GM19239 (cell line): ENCODE results near the gene DNAH3.
"Not testable (repeated sequence)": the region's sequence is repeated elsewhere in the genome, so short reads cannot be mapped to it uniquely, and the experiment has no call there.

Source experiments
- DNase-seq: peaks from one replicate; pipeline ENCODE4 v3.0.0; 2011; ENCODE audit warnings: low spot score; ENCODE audit not compliant: insufficient read length
- FAIRE-seq: peaks from 2 replicates; lab custom pipeline; 2011; peaks lifted over from hg19 to GRCh38; lab: Jason Lieb, UNC

DNAH3 gene

GRCh38 chr16:21033704-21034103, 116.9 kb downstream of the DNAH3 start:
- DNase-seq (no peak), FAIRE-seq (no peak)

DNA sequence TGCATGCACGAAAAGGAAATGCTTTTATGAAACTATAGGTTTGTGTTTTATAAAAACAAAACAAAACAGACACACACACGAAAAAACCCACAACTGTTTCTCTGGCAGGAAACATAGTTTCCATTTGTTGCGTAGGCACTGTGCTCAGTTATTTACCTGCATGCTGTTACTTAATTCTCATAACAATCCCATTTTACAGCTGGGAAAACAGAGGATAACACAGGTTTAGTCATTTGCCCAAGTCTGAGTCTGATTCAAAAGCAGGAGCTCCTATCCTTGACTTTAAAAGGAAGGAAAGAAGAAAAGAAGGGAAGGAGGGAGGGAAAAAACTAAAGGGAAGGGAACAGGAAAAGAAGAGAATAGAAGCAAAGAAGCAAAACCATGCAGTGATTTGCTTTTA, 117.4 kb downstream of the DNAH3 start:
- DNase-seq, result no peak
- FAIRE-seq, result no peak

- FAIRE-seq (no peak), DNase-seq (no peak)
Measured at GRCh38 chr16:21028728-21029127, 121.9 kb downstream of the DNAH3 start.

DNA sequence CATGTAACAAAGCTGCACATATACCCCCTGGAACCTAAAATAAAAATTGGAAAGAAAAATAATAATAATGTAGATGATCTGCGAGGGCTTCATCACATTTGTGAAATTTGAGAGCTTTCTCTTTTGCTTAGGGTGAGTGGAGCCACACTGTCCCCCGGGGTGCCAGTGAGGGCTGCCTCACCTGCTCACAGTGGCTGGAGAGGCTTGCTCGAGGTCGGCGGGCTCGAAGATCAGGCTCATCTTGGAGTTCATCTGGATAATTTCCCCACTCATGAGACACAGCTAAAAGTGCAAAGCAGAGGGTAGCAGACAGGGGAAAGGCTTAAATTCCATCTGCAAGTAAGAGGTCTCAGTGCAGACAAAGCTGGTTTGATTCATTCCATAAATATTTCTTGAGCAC, 123.8 kb downstream of the DNAH3 start:
- DNase-seq (no peak), FAIRE-seq (no peak)

GRCh38 chr16:21023509-21024202, 127.0 kb downstream of the DNAH3 start:
- no peak for FAIRE-seq
- no peak for DNase-seq

- FAIRE-seq, result no peak
- no peak for DNase-seq
Measured at GRCh38 chr16:21021316-21021715, 129.3 kb downstream of the DNAH3 start.

DNA sequence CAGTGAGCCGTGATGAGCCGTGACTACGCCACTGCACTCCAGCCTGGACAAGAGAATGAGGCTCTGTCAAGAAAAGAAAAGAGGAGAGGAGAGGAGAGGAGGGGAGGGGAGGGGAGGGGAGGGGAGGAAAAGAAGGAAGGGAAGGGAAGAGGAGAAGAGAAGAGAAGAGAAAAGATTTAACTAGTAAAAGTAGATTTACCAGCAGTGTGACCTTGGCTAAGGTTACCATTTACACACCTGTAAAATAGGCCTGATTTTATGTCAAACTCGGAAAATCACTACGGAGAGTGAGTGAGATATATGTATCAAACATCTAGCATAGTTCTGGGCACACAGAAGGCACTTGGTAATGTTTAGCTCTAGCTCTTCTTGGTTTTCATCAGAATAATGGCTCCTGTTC, 140.8 kb downstream of the DNAH3 start:
- DNase-seq (no peak), FAIRE-seq (no peak)

- FAIRE-seq (no peak), DNase-seq (no peak)
Measured at GRCh38 chr16:21005008-21005407, 145.6 kb downstream of the DNAH3 start.

GRCh38 chr16:21001262-21001661, 149.4 kb downstream of the DNAH3 start:
- no peak for DNase-seq
- no peak for FAIRE-seq

DNA sequence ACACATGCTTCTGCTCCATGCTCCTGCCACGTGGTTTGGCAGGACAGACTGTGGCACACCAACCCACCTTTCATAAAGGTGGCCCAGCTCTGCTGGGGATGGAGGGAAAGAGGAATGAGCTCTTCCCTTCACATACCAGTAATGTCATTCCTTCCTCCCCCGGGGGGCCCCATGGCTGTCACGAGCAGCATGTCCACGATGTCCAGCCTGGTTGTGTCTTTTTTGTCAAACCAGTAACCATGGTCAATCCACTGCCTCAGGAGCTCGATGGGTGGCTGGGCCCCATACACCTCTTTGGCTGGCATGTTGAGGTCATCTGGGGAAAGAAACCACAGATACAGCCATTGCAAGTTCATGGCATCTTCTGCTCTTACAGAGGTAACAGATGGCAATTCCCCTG, 153.5 kb downstream of the DNAH3 start:
- FAIRE-seq (no peak), DNase-seq (no peak)

- FAIRE-seq, result no peak
Measured at GRCh38 chr16:20995711-20996110, 154.9 kb downstream of the DNAH3 start.

DNA sequence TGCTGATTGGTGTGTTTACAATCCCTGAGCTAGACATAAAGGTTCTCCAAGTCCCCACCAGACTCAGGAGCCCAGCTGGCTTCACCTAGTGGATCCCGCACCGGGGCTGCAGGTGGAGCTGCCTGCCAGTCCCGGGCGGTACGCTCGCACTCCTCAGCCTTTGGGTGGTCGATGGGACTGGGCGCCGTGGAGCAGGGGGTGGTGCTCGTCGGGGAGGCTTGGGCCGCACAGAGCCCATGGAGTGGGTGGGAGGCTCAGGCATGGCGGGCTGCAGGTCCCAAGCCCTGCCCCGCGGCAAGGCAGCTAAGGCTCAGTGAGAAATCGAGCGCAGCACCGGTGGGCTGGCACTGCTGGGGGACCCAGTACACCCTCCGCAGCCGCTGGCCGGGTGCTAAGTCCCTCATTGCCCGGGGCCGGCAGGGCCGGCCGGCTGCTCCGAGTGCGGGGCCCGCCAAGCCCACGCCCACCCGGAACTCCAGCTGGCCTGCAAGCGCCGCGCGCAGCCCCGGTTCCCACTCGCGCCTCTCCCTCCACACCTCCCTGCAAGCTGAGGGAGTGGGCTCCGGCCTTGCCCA, 161.1 kb downstream of the DNAH3 start:
- not testable (repeated sequence) for DNase-seq, FAIRE-seq

More at GRCh38 chr16:20995711-20996110, 154.9 kb downstream of the DNAH3 start:
- DNase-seq, result no peak

DNA sequence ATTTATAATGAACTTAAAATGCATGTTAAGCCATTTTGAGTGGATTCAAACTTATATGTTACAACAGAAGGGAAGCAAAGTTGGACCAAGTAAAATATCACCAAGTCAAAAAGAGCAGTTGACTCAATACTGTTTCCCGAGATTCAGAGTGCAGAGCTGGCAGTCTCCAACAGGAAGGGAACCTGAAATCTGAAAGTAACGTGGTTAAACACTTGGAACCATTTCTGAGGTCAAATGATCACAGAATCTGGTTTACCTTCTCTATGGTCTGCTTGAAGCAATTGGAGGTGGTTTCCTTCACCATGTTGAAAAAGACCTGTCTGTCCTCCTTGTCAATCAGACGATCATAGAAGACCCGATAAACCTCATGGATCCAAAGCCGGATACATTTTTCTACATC, 163.6 kb downstream of the DNAH3 start:
- FAIRE-seq (no peak), DNase-seq (no peak)

DNA sequence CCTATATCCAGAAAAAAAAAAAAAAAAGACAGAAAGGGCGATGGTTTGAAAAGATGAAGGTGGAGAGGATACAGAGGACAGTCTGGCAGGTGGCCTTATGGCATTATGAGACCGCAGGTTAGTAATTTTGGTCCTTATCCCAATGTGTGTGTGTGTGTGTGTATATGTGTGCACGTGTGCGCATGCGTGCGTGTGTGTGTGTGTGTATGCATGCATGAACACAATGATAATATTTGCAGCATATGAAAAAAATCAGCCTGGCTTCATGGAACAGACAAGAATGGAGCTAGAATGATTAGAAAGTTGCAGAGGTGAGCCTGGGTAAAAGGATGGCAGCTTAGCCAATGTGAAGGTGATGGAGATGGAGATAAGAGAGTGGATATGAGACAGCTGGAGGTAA, 166.6 kb downstream of the DNAH3 start:
- no peak for DNase-seq
- no peak for FAIRE-seq

DNA sequence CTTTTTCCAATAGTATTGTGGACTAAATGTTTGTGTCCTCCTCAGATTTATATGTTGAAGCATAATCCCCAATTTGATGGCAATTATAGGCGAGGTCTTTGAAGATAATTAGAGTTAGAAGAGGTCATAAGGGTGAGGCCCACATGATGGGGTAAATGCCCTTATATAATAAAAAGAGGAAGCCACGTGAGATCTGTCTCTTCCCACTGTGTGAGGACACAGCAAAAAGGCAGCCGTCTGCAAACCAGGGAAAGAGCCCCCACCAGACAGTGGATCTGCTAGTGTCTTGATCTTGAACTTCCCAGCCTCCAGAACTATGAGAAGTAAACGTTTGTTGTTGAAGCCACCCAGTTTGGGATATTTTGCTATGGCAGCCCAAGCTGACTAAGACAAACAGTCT, 174.1 kb downstream of the DNAH3 start:
- DNase-seq (no peak), FAIRE-seq (no peak)

DNA sequence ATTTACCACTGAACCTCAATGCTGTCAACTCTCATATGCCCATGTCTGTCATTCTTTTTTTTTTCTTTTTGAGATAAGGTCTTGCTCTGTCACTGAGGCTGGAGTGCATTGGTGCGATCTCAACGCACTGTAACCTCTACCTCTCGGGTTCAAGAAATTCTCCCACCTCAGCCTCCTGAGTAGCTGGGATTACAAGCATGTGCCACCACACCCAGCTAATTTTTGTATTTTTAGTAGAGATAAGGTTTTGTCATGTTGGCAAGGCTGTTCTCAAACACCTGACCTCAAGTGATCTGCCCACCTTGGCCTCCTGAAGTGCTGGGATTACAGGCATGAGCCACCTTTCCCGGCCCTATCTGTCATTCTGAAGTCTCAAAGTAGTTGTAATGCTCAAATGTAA, 177.4 kb downstream of the DNAH3 start:
- DNase-seq, FAIRE-seq: not testable (repeated sequence)

GRCh38 chr16:20971401-20971800, 179.2 kb downstream of the DNAH3 start:
- DNase-seq (no peak), FAIRE-seq (no peak)

- FAIRE-seq (no peak), DNase-seq (no peak)
Measured at GRCh38 chr16:20969386-20969785, 181.3 kb downstream of the DNAH3 start.

DNA sequence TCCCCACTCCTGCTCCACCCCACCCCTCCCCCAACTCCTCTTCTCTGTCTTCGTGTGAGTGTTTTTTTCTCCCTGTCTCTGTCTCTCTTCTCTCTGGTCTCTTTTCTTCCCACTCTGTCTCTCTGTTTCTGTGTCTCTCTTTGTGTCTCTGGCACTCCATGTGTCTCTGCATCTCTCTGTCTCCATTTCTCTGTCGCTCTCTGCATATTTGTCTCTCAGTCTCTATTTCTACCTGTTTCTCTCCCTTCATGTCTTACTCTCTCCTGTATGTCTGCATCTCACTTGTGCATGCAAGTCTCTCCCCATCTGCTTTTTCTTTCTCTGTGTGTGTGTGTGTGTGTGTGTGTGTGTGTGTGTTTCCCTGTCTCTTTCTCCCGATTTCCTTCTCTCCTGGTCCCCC, 181.9 kb downstream of the DNAH3 start:
- no peak for FAIRE-seq

DNA sequence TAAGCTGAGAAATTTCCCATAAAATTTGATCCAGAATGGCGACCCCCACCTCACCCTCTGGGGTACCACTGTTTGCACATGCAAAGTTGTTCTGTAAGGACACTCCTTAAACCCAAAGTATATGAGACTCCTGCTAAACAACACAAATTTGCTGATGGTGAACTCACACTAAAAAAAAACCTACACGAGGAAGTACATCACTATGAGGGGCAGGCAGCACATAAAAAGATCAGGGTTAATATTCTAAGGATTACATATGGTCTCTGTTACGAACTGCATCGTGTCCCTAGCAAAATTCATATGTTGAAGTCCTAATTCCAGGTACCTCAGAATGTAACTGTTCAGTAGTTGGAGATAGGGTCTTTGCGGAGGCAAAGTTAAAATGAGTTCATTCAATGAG, 189.7 kb downstream of the DNAH3 start:
- DNase-seq, result no peak
- no peak for FAIRE-seq

More for the DNA sequence above, 181.9 kb downstream of the DNAH3 start:
- DNase-seq, result no peak

DNA sequence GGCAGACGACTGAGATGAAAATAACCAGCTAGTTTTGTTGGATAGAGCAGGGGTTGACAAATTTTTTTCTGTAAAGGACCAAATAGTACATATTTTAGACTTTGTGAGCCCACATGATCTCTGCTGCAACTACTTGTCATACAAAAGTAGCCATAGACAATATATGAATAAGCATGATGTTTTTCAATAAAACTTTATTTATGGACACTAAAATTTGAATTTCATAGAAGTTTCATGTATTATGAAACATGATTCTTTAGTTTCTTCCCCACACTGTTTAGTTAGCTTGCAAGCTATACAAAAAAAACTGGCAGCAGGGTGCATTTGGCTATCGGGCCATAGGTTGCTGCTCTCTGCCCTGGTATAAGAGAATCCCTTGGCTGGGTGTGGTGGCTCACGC, 193.5 kb downstream of the DNAH3 start:
- DNase-seq (no peak), FAIRE-seq (no peak)

DNA sequence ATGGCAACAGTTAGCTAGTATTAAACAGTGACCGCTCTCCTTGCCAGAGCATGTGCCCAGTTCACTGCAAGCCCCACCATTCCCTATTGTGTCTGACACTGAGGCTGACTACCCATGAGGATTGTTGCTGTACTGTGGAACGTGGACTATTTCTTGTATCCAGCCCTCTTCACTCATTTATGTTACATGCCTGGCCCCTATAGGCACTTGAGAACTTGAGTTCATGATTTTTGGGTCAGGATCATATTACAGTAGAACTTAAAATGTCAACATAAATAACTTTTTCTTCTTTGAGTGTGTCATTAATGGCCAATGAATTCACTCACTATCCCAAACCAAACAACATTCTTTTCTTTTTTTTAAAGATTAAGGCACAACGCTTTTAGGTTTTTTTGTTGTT, 194.3 kb downstream of the DNAH3 start:
- FAIRE-seq (no peak), DNase-seq (no peak)
